Measurements from ENCODE around the gene DHDDS.
"Not testable (repeated sequence)": the region's sequence is repeated elsewhere in the genome, so short reads cannot be mapped to it uniquely, and the experiment has no call there.

DHDDS gene, protein sequence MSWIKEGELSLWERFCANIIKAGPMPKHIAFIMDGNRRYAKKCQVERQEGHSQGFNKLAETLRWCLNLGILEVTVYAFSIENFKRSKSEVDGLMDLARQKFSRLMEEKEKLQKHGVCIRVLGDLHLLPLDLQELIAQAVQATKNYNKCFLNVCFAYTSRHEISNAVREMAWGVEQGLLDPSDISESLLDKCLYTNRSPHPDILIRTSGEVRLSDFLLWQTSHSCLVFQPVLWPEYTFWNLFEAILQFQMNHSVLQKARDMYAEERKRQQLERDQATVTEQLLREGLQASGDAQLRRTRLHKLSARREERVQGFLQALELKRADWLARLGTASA

DNA sequence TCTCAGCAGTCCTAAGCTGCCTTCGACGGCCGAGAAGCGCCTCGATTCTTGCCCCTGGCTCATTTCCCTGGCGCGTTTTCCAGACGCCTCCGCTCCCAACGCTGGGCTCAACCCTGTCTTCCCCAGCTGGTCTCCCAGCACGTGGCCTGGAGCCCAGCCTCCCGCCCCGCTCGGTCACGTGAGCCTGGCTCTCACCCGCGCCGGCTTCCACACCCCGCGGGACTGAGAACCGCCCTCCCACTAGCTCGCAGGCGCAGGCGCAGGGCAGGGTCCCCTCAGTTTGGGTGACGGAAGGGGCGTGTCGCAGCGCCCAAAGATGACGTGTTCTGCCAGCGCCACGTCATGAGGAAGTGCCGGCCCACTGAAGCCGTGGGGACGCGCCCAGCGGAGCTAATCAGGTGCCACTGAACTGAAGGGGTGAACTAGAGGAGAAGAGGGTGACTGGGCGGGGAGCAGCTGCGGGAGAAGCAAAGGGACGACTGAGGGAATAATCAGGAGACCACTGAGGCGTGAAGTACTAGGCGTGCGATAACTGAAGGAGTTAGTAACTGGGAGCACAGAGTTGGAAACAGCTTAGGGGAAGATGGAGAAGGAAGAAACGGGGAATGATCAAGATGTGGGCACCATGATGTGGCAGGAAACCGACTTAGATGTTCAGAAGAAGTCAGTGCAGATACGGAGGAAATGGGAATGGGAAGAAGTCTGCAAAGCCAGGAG lies at the start of gene DHDDS:
TSS of gene DHDDS (plus strand) at position 343 of the 717 bp plus-strand sequence. CDS start 625 bp downstream, outside the sequence.
- DNase-seq = peak; percentile 73

DNA sequence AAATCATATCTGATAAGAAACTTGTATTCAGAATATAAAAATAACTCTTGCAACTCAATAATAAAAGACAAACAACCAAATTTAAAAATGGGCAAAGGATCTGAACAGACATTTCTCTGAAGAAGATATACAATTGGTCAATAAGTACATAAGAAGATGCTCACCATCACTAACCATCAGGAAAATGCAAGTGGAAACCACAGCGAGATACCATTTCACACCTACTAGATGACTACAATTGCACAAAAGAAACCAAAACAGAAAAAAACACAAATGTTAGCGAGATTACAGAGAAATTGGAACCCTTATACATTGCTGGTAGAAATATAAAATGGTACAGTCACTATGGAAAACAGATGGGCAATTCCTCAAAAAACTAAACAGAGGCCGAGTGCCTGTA lies 48.0 kb upstream of the DHDDS start:
- DNase-seq = no peak

DNA sequence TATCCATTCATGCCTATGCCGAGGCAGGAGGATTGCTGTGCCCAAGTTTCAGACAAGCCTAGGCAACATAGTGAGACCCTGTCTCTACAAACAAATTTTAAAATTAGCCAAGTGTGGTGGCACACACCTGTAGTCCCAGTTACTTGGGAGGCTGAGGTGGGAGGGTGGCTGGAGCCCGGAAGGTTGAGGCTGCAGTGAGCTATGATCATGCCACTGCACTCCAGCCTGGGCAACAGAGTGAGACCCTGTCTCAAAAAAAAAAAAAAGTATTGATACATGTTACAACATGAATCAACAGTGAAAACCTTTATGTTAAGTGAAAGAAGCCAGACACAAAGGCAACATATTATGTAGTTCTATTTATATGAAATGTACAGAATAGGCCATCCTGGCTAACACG lies 47.1 kb upstream of the DHDDS start:
- DNase-seq = not testable (repeated sequence)

DNA sequence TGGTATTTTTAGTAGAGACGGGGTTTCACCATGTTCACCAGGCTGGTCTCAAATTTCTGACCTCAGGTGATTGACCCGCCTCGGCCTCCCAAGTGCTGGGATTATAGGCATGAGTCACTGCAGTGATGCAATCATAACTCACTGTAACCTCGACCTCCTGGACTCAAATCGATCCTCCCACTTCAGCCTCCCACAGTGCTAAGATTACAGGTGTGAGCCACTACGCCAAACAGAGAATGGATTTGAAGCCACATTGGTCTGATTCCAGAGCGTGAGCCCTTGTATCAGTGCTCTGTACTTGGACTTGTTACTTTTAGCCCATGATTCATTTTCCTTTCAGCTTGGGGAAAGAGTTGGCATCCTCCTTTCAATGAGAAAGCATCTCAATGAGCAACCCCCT lies 44.7 kb upstream of the DHDDS start:
- DNase-seq = no peak

DNA sequence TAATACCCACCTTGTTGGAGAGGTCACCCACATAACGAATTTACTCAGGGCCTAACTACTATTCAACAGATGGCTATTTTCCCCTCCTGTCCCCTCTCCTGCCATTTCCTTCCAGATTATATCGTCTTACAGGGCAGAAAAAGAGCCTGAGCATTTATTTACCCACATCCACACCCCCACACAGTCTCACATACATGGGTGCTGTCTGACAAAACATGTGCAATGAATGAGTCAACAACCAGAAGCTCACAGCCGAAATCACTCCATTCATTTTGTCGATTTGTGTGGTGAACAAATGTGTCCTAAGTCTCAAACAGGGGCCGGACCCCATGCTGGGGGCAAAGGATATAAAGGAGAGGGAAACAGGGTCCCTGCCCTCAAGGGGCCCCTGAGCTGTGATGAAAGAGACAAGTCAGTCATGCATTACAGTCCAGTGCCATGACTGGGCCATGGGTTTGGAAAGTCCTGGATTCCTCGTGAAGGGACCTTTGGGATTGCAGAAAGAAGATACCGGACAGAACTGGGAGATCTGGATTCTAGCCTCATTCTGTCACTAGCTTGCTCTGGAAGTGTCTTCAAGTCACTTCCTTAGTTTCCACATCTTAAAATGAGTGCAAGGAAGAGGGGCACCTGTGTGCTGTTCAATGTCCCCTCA lies 43.2 kb upstream of the DHDDS start:
- no peak for DNase-seq

DNA sequence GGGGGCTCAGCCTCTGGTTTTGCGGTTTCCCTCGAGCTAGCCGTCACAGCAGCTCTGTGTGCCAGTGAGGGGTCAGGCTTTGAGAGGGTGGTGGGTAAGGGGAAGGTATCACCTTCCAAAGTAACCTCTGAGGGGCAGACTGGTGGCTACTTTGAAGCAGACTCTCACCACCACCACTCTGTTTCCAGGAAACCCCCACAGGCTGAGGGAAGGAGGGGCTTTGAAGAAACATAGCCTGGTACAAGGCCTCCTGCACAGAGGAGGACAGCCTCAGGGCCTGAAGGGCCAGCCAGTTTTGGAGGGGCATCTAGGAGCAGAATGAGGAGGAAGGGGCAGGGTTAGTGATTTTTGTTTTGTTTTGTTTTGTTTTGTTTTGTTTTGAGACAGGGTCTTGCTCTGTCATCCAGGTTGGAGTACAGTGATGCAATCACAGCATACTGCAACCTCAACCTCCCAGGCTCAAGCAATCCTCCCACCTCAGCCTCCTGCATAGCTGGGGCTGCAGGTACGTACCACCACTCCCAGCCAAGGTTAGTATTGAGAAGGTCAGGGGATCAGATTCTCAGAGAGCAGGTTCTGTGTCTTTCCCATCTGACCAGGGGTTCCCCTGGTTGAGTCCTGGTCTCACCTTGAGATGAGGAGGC lies 42.4 kb upstream of the DHDDS start:
- no peak for DNase-seq

DNA sequence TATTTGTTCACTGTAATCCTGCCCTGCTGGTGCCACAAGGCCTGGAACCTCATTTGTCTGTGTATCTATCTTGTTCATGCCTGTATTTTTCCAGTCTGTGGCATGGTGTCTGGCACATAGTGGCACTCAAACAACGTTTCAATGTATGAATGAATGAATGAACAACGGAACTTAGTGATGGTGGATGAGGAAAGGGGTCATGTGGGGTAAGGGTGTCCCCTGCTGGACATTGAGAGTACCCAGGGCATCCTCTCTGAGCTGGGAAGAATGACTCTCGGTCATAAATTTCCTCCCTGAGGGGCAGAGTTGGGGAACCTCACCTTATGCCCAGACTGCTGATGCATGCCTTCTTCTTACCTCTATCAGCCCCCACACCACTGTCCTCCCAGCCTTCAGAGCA lies 40.7 kb upstream of the DHDDS start:
- no peak for DNase-seq

DNA sequence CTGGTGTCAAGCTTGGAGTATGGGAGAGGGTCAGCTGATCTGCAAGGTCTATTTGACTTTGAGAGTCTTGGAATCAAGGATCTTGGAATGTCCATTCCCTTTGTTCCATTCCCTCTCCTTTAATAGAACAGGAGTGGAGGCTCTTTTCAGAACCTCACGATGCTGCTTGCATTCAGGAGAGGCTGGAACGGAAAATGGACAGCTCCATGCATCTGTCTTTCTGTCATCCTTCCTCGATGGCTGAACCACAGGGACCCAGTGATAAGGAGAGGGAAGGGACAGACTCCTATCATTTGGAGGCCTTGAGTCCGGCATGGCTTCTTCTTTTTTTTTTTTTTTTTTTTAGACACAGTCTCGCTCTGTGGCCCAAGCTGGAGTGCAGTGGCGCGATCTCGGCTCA lies 36.4 kb upstream of the DHDDS start:
- no peak for DNase-seq

DNA sequence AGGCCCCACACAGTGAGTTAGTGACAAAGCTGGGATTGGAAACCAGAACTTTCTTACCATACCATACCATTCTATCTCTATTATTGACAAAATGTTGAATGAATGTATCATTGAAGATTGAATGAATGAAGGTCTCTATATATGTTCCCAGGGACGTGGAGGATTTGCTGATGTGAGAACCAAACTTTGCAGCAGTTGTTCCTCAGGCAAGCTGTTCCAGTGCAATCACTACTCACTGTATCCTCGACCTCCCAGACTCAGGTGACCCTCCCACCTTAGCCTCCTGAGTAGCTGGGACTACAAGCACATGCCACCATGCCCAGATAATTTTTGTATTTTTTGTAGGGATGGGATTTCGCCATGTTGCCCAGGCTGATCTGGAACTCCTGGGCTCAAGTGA lies 33.1 kb upstream of the DHDDS start:
- no peak for DNase-seq

DNA sequence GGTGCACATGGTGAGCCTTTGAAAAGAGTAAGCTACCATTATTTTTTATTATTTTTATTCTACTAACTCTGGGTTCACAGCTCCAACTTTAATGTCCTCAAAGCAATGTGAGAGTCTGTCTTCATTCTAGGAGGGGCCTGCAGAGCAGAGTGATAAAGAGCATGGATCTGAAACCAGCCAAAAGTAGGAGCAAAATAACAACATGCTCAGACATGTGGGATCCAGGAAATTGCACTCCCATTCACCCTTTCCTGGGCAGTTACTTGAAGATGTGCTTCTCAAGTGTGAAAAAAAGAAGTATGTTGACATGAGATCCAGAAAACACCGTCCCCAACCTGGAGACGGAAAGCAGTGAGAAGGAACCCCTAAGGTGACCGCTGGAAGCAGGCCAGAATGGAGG lies 30.2 kb upstream of the DHDDS start:
- DNase-seq = no peak

DNA sequence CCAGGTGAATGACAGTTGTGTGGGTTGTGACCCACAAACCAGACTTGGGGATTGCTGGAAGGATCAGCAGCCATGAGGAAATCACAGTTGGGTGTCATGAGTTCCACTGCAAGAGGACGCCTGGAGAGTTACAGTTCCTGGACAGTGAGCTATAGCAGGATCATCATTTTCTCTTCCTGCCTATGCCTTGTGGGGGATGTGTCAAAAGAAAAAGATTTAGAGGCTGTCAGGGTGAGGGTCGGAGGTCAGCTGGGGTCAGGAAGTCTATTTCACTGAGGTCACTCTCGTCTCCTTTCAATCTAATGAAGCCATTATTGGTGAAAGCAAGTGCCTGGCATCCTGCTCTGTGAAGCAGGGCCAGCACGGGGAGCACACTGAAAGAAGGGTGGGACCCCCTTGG lies 28.5 kb upstream of the DHDDS start:
- no peak for DNase-seq

DNA sequence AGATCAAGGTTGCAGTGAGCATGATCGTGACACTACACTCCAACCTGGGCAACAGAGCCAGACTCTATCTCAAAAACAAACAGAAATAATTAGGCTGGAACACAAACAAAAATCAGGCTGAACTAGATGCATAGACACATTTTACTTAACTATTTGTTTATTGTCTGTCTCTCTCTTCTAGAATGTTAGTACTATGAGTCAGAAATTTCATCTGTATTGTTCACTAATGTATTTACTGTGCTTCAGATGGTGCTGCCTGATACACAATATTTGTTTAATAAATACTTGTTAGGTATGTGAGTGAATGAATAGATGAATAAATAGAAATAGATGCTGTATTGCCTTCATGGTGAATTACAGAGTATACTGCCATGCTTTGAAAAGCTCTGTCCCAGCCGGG lies 27.5 kb upstream of the DHDDS start:
- no peak for DNase-seq

DNA sequence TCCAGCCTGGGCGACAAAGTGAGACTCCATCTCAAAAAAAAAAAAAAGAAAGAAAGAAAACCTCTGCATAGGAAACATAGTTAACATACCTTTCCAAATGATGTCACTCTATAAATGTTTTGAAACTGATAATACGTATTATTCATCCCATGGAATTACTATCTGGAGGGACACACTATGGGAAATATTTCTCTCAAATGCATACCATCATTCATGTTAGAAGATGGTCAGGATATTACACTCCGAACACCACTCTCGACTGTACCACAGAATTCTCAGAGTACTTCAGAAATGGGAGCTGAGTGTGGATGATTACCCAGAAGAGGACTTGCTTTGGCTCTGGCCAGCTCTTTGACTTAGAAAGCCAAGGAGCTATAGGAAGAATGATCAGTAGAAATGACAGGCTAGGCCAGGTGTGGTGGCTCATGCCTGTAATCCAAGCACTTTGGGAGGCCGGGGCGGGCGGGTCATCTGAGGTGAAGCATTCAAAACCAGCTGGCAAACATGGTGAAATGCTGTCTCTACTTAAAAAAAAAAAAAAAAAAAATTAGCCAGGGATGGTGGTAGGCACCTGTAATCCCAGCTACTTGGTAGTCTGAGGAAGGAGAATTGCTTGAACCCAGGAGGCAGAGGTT lies 26.7 kb upstream of the DHDDS start:
- DNase-seq = no peak

DNA sequence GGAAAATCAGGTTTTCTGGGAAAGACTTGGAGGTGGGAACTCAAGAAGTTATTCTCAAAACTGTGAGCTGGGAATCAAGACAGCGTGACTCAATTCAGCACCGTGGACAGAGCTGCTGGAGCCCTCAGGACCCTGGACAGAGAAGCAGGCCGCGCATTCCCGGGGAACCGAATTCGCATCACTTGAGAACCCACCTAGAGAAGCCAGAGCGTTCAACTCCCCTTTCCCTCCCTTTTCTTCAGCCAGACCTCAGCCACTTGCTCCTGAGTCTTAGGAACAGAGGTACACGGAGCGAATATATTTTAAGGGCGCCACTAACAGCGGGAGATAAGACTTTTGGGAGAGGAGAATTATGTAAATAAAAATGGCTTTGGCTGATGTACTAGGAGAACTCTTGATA lies 23.5 kb upstream of the DHDDS start:
- DNase-seq = no peak

DNA sequence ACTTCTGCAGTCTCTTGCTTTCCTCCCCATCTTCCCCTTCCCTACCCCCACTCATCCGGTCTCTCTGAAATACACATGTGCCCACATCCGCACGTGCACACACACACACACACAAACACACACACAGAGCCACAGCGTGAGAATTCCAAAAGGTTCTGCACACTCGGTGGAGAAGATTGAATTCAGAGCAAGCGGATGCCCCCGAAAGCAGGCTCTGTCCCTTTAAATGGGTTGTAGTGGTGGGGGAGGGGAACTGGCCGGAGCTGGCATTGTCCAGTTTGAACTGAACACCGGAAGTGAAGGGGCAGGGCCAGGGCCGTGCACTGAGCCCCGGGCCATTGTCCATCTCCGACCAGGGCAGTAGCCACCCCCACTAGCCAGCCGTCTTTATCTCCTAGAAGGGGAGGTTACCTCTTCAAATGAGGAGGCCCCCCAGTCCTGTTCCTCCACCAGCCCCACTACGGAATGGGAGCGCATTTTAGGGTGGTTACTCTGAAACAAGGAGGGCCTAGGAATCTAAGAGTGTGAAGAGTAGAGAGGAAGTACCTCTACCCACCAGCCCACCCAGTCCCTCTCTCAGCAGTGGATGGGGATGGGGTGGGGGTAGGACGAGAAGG lies 22.8 kb upstream of the DHDDS start:
- no peak for DNase-seq

DNA sequence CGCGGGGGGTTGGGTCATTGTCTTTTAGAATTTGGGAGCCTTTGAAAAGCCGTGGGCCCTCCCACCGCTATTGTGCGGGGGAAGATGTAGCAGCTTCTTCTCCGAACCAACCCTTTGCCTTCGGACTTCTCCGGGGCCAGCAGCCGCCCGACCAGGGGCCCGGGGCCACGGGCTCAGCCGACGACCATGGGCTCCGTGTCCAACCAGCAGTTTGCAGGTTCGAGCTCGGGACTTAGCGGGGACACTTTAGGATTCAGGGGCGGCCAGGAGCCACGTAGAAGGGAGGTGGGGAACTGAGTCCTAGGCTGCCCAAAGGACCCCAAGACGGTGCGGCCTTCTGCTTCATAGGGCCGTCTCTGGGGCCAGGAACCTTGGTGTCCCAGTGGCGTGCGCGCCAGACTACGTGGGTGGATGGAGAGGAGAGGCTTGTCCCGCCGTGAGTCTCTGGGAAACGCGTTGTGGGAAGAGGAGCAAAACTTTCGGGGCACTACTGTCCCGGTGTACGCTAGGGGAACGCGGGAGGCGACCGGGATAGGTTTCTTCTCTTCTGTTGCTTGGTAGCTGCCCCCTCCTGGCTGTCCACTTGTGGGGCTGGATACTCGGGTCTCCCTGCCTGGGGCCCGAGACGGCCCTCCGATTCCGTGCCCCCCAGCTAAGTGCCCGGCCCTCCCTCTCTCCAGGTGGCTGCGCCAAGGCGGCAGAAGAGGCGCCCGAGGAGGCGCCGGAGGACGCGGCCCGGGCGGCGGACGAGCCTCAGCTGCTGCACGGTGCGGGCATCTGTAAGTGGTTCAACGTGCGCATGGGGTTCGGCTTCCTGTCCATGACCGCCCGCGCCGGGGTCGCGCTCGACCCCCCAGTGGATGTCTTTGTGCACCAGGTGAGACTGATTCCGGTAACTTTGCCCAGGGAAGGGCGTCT lies 21.2 kb upstream of the DHDDS start, which contains the start of gene LIN28A:
TSS of gene LIN28A (plus strand) at position 112 of the 918 bp plus-strand sequence. CDS start at position 187, 75 bp downstream.
- no peak for DNase-seq

DNA sequence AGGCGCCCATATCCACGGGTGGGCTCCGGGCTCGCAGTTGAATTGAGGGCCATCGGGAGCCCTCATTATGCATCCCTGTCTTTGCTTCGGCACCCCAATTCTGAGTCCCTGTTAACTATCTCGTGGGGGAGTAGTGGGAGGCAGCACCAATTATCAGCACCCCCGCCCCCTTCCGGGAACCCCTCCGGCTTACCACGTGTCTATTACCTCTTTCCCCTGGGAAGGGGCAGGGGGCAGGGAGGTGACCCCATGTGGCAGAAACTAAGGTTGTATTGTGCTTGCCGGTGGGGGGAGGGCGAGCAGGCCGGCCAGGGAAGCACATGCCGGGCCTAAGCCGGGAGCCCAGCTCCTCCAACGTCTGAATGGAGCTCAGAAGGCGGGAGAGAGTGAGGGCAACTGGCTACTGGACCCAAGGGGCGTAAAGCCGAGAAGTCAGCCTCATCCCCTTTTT lies 20.5 kb upstream of the DHDDS start:
- DNase-seq = no peak

DNA sequence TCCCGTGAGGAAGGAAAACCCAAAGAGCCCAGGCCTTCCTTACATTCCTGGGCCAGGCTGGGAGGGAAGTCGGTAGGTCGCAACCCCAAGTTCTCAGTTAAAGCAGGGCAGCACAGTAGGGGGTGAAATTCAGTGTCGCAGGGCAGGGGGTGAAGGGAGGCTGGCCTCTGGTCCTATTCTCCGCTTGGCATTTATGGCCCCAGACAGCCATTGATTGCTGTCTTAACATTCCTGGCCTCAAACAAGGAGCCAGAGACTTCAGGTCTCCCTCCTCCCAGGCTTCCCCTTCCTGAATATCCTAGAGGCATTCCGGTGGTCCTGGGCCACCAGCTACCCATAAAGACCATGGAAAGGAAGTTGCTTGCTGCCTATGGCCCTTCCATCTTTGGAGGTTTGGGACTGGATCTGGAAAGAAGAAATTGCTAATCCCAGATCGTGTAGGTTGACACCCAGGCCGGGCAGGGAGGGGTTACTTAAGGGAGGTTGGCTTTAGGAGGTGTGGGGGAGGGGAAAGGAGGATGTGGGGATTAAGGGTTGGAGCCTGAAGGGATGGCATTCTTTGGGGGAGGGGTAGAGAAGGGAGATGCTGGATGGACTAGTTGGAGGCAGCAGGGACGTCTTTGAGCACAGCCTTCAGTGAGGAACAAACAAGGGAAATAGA lies 19.8 kb upstream of the DHDDS start:
- DNase-seq = no peak

DNA sequence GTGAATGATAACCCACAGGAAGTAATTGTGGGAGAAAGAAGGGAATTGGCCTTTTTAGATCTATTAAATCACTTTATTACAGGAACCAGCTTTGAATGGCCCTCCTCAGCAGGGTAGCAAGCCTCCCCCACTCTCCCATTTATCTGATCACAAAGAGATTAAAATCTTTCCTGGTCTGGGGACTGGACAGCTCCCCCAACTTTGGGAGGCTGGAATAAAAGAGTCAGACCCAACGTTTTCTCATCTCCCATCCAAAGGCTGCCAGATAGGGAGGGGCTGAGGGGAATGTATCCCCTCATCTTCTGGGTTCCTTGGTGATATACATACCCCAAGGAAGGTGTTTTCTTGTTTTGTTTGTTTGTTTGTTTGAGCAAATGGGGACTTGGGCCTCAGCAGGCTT lies 19.1 kb upstream of the DHDDS start:
- DNase-seq = no peak

DNA sequence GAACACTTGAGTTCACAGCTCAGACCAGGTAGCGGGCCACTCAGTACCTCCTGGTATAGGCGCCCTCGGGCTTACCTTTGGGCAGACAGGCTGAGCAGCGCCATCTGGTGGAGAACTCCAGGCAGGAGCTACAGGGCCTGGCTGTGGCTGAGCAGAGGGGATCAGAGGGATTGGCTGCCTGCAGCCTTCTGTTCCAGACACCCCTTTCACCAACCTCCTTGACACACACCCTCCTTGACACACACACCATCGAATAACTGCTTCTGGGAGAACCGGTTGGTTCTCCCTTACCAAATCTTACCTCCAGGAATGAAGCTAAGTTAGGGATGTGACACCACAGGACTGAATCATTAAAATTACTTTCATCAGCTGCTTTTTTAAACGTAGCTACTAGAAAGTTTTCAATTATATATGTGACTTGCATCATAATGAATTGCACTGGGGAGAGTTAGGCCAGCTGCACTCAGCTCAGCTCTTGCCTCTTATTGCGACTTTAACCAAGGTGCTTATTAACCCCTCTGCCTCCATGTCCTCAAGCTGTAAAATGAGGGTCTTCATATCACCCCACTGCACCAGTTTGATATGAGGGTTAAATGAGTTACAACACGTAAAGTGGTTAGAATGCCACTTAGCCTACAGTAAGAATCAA lies 14.9 kb upstream of the DHDDS start:
- peak; percentile 44 for DNase-seq

Measured in NCI-H748 treated with DMSO at 0.1 percent for 48 hours (cell line).